Fibroblast of lung (primary cell): ENCODE results near the gene PGC.

Experiments used
- EZH2 ChIP-seq: IDR thresholded peaks from 2 replicates; pipeline ENCODE4 v1.5.1; 2012; ENCODE audit warnings: low read length, control low read depth, mild to moderate bottlenecking; ENCODE audit errors: missing control alignments
- TF ChIP-seq, protein P1 (sequence below), 2 donors: IDR thresholded peaks in 1 of 2; conservative IDR thresholded peaks in 1 of 2; 1 replicate in 1 of 2; 2 replicates in 1 of 2; pipeline ENCODE4 v1.5.1; 2011 to 2012; ENCODE audit warnings: low read length in 2 of 2, control low read depth in 1 of 2, inconsistent platforms in 1 of 2, low read depth in 1 of 2, mild to moderate bottlenecking in 1 of 2

- no peak for TF ChIP-seq EZH2
- TF ChIP-seq, protein P1, sequence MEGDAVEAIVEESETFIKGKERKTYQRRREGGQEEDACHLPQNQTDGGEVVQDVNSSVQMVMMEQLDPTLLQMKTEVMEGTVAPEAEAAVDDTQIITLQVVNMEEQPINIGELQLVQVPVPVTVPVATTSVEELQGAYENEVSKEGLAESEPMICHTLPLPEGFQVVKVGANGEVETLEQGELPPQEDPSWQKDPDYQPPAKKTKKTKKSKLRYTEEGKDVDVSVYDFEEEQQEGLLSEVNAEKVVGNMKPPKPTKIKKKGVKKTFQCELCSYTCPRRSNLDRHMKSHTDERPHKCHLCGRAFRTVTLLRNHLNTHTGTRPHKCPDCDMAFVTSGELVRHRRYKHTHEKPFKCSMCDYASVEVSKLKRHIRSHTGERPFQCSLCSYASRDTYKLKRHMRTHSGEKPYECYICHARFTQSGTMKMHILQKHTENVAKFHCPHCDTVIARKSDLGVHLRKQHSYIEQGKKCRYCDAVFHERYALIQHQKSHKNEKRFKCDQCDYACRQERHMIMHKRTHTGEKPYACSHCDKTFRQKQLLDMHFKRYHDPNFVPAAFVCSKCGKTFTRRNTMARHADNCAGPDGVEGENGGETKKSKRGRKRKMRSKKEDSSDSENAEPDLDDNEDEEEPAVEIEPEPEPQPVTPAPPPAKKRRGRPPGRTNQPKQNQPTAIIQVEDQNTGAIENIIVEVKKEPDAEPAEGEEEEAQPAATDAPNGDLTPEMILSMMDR (conservative IDR thresholded peaks at IDR 0.05 in 1 of 2, IDR thresholded peaks at IDR 0.05 in 1 of 2; ENCODE audit: low read depth in 1 of 2, low read length in 2 of 2): no peak
Observed at GRCh38 chr6:41748102-41748477, 893 bp upstream of the PGC start.
